HEK293T (cell line): ENCODE results near the gene INPP4A.

Experiments
- HDGF ChIP-seq: fragments of 450-650 bp; IDR thresholded peaks from 2 replicates; pipeline ENCODE4 v1.6.1; 2017; ENCODE audit warnings: antibody characterized with exemption, borderline replicate concordance
- LEF1 ChIP-seq: fragments of 450-650 bp; IDR thresholded peaks from 2 replicates; pipeline ENCODE4 v1.6.1; 2017; ENCODE audit warnings: mild to moderate bottlenecking, borderline replicate concordance
- NFRKB ChIP-seq: fragments of 450-650 bp; IDR thresholded peaks from 2 replicates; pipeline ENCODE4 v1.6.1; 2016; ENCODE audit warnings: mild to moderate bottlenecking, moderate library complexity

- no peak for TF ChIP-seq HDGF
- TF ChIP-seq NFRKB, result no peak
- TF ChIP-seq LEF1, result no peak
Observed at GRCh38 chr2:98512699-98513098, 68.0 kb downstream of the INPP4A start.
